NT2/D1 (cell line): ENCODE data around the gene ANKRD55.

Source experiments
- SUZ12 ChIP-seq: IDR thresholded peaks from 2 replicates; pipeline ENCODE4 v1.6.1; 2011; ENCODE audit not compliant: insufficient read length, insufficient read depth; ENCODE audit errors: extremely low read depth
- YY1 ChIP-seq: IDR thresholded peaks from 2 replicates; pipeline ENCODE4 v1.6.1; 2011; ENCODE audit not compliant: insufficient read length, insufficient read depth
- ZNF274 ChIP-seq: IDR thresholded peaks from 2 replicates; pipeline ENCODE4 v1.6.1; 2011; ENCODE audit warnings: mild to moderate bottlenecking, low read depth, low read length

- TF ChIP-seq ZNF274: no peak
- no peak for TF ChIP-seq SUZ12
- no peak for TF ChIP-seq YY1
These were observed 63.8 kb downstream of the ANKRD55 start for GRCh38 chr5:56169281-56169680.
